ENCODE results near the gene CCNA2.

DNA sequence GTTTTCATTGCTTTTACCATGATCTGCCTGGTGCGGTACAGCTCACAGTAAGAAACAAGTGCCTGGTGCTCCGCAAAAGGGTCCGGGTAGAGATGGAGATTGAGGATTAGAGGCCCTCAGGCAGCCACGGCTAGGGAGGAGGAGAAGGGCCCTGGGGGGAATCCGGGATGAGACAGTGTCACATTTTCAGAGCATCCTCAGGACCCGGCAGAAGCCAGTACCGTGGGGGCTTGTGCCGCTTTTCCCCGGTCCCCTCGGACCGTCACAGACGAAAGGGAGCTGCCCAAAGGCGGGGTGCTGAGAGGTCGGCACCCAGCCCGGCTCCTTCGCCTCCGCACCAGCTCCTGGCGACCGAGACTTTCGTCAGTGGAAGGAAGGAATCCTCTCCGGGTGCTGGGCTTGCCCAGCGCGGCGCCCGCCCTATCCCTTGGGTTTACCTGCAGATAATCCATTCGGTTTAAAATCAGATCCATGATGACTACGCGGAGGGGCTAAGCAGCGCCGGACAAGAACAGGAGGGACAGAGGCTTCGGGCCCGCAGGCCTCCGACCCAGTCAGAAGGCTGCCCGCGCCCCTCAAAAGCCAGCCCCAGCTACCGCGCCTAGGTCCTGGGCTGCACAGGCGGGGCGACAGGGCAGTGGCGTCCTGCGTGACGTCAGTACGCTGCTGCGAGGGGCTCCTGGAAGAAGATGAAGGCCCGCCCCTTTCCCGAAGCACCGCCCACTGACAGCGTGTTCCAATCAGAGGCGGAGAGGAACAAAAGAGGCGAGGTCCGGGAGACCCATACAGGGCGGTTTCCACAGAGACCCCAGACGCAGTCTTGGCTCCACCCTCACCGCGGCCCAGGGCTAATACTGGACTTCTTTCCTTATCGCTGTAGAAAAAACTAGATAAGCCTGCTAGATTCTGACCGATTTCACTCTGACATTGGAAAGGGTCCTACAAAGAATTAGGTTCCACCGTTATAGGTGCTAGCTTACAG is 46.4 kb upstream of the CCNA2 start, which contains the start of gene BBS7:
- no peak for TF ChIP-seq CTCF (IDR thresholded peaks at IDR 0.05; ENCODE audit: low read depth, low read length)
- TF ChIP-seq EZH2phosphoT487 (IDR thresholded peaks at IDR 0.05; ENCODE audit: low read depth), result no peak

Measured in OCI-LY3 (cell line).